Left forelimb (tissue), 1 donor: ENCODE results near the gene TTC12.

ENCODE experiments used
- DNase-seq: peaks from one replicate; pipeline ENCODE4 v3.0.0-alpha.2; 2018; ENCODE audit warnings: low spot score

TTC12 gene

GRCh38 chr11:113314389-113315301, at the start of gene TTC12:
Gene TTC12 (plus strand): TSS chr11:113314583. CDS start chr11:113316258, 1,675 bp downstream.
- peak; percentile 96 for DNase-seq

- no peak for DNase-seq
Measured at GRCh38 chr11:113265362-113265761, 49.0 kb upstream of the TTC12 start.

GRCh38 chr11:113267493-113267892, 46.9 kb upstream of the TTC12 start:
- DNase-seq = no peak

- no peak for DNase-seq
Measured at GRCh38 chr11:113269096-113269495, 45.3 kb upstream of the TTC12 start.

GRCh38 chr11:113269636-113270035, 44.7 kb upstream of the TTC12 start:
- peak; percentile 53 for DNase-seq

- DNase-seq = peak; percentile 44
Measured at GRCh38 chr11:113270080-113270479, 44.3 kb upstream of the TTC12 start.

- peak; percentile 59 for DNase-seq
Measured at GRCh38 chr11:113271551-113272245, 42.7 kb upstream of the TTC12 start.

GRCh38 chr11:113272281-113272680, 42.1 kb upstream of the TTC12 start:
- peak; percentile 34 for DNase-seq

GRCh38 chr11:113272927-113273615, 41.3 kb upstream of the TTC12 start:
- peak; percentile 49 for DNase-seq

- no peak for DNase-seq
Measured at GRCh38 chr11:113273720-113274119, 40.7 kb upstream of the TTC12 start.

- no peak for DNase-seq
Measured at GRCh38 chr11:113274713-113275582, 39.4 kb upstream of the TTC12 start.

GRCh38 chr11:113275602-113276001, 38.8 kb upstream of the TTC12 start:
- no peak for DNase-seq

GRCh38 chr11:113276466-113276865, 37.9 kb upstream of the TTC12 start:
- no peak for DNase-seq

GRCh38 chr11:113277907-113278306, 36.5 kb upstream of the TTC12 start:
- peak; percentile 53 for DNase-seq

- DNase-seq = no peak
Measured at GRCh38 chr11:113278481-113278880, 35.9 kb upstream of the TTC12 start.

GRCh38 chr11:113278925-113279324, 35.5 kb upstream of the TTC12 start:
- no peak for DNase-seq

GRCh38 chr11:113279591-113279990, 34.8 kb upstream of the TTC12 start:
- DNase-seq = peak; percentile 53

- DNase-seq = no peak
Measured at GRCh38 chr11:113281052-113281725, 33.2 kb upstream of the TTC12 start.

GRCh38 chr11:113282898-113283437, 31.4 kb upstream of the TTC12 start:
- DNase-seq = peak; percentile 22

- peak; percentile 20 for DNase-seq
Measured at GRCh38 chr11:113283881-113284280, 30.5 kb upstream of the TTC12 start.

GRCh38 chr11:113286009-113286408, 28.4 kb upstream of the TTC12 start:
- DNase-seq = peak; percentile 50
